Endometrium (tissue), 2 donors: ENCODE measurements around the gene ISY1.

Source experiments
- FAIRE-seq: peaks from 2 replicates; lab custom pipeline; 2012; peaks lifted over from hg19 to GRCh38; lab: Jason Lieb, UNC
- donor health status: control.
- donor health status: control.

The ISY1 gene

GRCh38 chr3:129087138-129087702 is 73.6 kb downstream of the ISY1 start:
- FAIRE-seq: peak; percentile 63

- FAIRE-seq: no peak
Measured at GRCh38 chr3:129085818-129086217, 75.0 kb downstream of the ISY1 start.

GRCh38 chr3:129085165-129085715 is 75.6 kb downstream of the ISY1 start:
- no peak for FAIRE-seq

- no peak for FAIRE-seq
Measured at GRCh38 chr3:129084501-129084900, 76.4 kb downstream of the ISY1 start.

GRCh38 chr3:129082026-129082425 is 78.8 kb downstream of the ISY1 start:
- FAIRE-seq: no peak

GRCh38 chr3:129081503-129081902 is 79.4 kb downstream of the ISY1 start:
- FAIRE-seq: no peak

- no peak for FAIRE-seq
Measured at GRCh38 chr3:129078510-129078909, 82.4 kb downstream of the ISY1 start.
